PC-9 (cell line): ENCODE measurements around the gene SATL1. TPM values are rescaled to one million over a fixed set of nuclear protein-coding genes. Genes with fewer than 3 reads are reported as not detected.

Experiments
- BruUV-seq: library from RNA; stranded (reverse); fragments of 400-500 nt; replicated peaks from 2 replicates; lab custom pipeline; 2021; lab: Mats Ljungman, UMichigan
- CTCF ChIA-PET: fragments of 300-600 bp; sonication (Branson Sonifier 250); formaldehyde crosslinking; loops from one replicate; lab custom pipeline; 2022; ENCODE audit warnings: antibody characterized with exemption; lab: Charles Lee
- POLR2A ChIA-PET: fragments of 300-600 bp; sonication (Branson Sonifier 250); formaldehyde crosslinking; loops from one replicate; lab custom pipeline; 2022; ENCODE audit warnings: antibody characterized with exemption; ENCODE audit not compliant: unreplicated experiment; lab: Charles Lee
- DNase-seq, 2 experiments: peaks; one replicate each; pipeline versions ENCODE4 v3.0.0 to v3.0.0-alpha.2; 2015 to 2022; ENCODE audit warnings: mixed read lengths in 1 of 2
- H2AFZ ChIP-seq: fragments of 200-600 bp; sonication (generic); 2 replicates; pipeline ENCODE4 v1.8.1; 2017; ENCODE audit warnings: antibody characterized with exemption
- H3F3A ChIP-seq: fragments of 200-600 bp; sonication (generic); 2 replicates; pipeline ENCODE4 v1.8.1; 2017; ENCODE audit warnings: antibody characterized with exemption, mild to moderate bottlenecking, low read depth; ENCODE audit not compliant: insufficient read depth
- H3K27ac ChIP-seq: fragments of 200-600 bp; sonication (generic); 2 replicates; pipeline ENCODE4 v1.6.1; 2016; ENCODE audit warnings: mixed run types
- H3K27me3 ChIP-seq: fragments of 200-600 bp; sonication (generic); 2 replicates; pipeline ENCODE4 v1.6.1; 2016; ENCODE audit warnings: low read depth, mixed run types; ENCODE audit not compliant: insufficient read depth
- H3K36me3 ChIP-seq: fragments of 200-600 bp; sonication (generic); 2 replicates; pipeline ENCODE4 v1.6.1; 2016; ENCODE audit warnings: low read depth, mixed run types
- H3K4me1 ChIP-seq: fragments of 200-600 bp; sonication (generic); replicated peaks from 2 replicates; pipeline ENCODE4 v1.6.1; 2016; ENCODE audit warnings: mixed run types; ENCODE audit not compliant: insufficient read depth
- H3K4me2 ChIP-seq: fragments of 200-600 bp; sonication (generic); 2 replicates; pipeline ENCODE4 v1.6.1; 2017; ENCODE audit warnings: mixed run types
- H3K4me3 ChIP-seq: fragments of 200-600 bp; sonication (generic); 2 replicates; pipeline ENCODE4 v1.6.1; 2016; ENCODE audit warnings: mixed run types
- H3K79me2 ChIP-seq: fragments of 200-600 bp; sonication (generic); 2 replicates; pipeline ENCODE4 v1.6.1; 2017; ENCODE audit warnings: low read depth, mixed run types
- H3K9me2 ChIP-seq: fragments of 200-600 bp; sonication (generic); 2 replicates; pipeline ENCODE4 v1.8.1; 2017; ENCODE audit warnings: mild to moderate bottlenecking; ENCODE audit not compliant: insufficient read depth
- H3K9me3 ChIP-seq: fragments of 200-600 bp; sonication (generic); 2 replicates; pipeline ENCODE4 v1.8.1; 2016; ENCODE audit warnings: low read depth; ENCODE audit not compliant: insufficient read depth
- H4K20me1 ChIP-seq: fragments of 200-600 bp; sonication (generic); 2 replicates; pipeline ENCODE4 v1.8.1; 2017; ENCODE audit not compliant: insufficient read depth
- EZH2 ChIP-seq: fragments of 200-600 bp; sonication (generic); IDR thresholded peaks from 2 replicates; pipeline ENCODE4 v1.8.0; 2017; ENCODE audit warnings: antibody characterized with exemption, low read depth
- intact Hi-C: fragments of 100-400 bp; cut with micrococcal nuclease; formaldehyde crosslinking; loops from one replicate; pipeline ENCODE4 v1.10.0; 2022; ENCODE audit not compliant: unreplicated experiment
- total RNA-seq: library from RNA; stranded (reverse); gene quantifications from 2 replicates; pipeline ENCODE4 v1.2.3, GENCODE V29; 2021
- TF ChIP-seq, protein P1 (sequence below): fragments of 200-600 bp; sonication (generic); conservative IDR thresholded peaks from 2 replicates; pipeline ENCODE4 v1.6.1; 2017; ENCODE audit warnings: mixed run types, antibody characterized with exemption, mild to moderate bottlenecking, moderate library complexity

SATL1 gene
- total RNA-seq, 1 experiment from 2014 or later: not detected

DNA sequence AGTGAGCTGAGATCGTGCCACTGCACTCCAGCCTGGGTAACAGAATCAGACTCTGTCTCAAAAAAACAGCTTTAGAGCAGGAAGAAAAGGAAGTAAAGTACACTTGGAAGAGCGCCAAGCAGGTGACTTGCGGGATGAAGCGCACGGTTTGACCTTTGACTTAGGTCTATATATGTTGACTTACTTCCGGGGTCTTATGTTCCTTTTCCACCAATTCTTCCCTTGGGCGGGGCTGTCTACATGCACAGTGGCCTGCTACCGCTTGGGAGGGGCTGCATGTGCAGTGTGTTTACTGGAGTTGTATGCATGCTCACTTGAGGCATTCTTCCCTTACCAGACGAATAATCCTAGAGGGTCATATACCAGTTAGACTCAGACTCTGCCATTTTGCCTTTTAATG is 131.3 kb downstream of the SATL1 start:
- no peaks in the 10 kb centered on the region for H4K20me1 ChIP-seq
- H3K36me3 ChIP-seq: no peaks in the 10 kb centered on the region
- CTCF ChIA-PET: no interaction called here
- H3K4me3 ChIP-seq: no peak overlapping the region
- no peaks in the 10 kb centered on the region for H3K27me3 ChIP-seq
- H3F3A ChIP-seq: no peaks in the 10 kb centered on the region
- no peak overlapping the region for H3K27ac ChIP-seq
- no peak for TF ChIP-seq EZH2
- no peak for DNase-seq
- BruUV-seq: no TSS peak
- H2AFZ ChIP-seq: no peak overlapping the region
- no peaks in the 10 kb centered on the region for H3K4me1 ChIP-seq
- no peaks in the 10 kb centered on the region for H3K9me2 ChIP-seq
- POLR2A ChIA-PET: no interaction called here
- no peak overlapping the region for H3K4me2 ChIP-seq
- no peaks in the 10 kb centered on the region for H3K9me3 ChIP-seq
- intact Hi-C loops: loop anchor here (5.0 kb wide), 1 partner anchor 435 kb away; no protein-coding TSS in a partner anchor
- no peaks in the 10 kb centered on the region for H3K79me2 ChIP-seq

- no peak for DNase-seq
- no peaks in the 10 kb centered on the region for H3K79me2 ChIP-seq
- ChIA-PET CTCF (interaction anchor here (0.6 kb wide), 1 partner anchor 1929 kb away, joined by 3 read pairs; no protein-coding TSS in a partner anchor), POLR2A (no interaction called here)
- H3K27me3 ChIP-seq: no peaks in the 10 kb centered on the region
- H3K9me2 ChIP-seq: no peaks in the 10 kb centered on the region
- H3K9me3 ChIP-seq: no peaks in the 10 kb centered on the region
- no peak overlapping the region for H3K27ac ChIP-seq
- H3K4me3 ChIP-seq: no peak overlapping the region
- intact Hi-C loops: loop anchor here (5.0 kb wide), 1 partner anchor 436 kb away; no protein-coding TSS in a partner anchor
- H3K36me3 ChIP-seq: no peaks in the 10 kb centered on the region
- H3F3A ChIP-seq: no peaks in the 10 kb centered on the region
- no peak overlapping the region for H2AFZ ChIP-seq
- H3K4me1 ChIP-seq: no peaks in the 10 kb centered on the region
- no peak overlapping the region for H3K4me2 ChIP-seq
- H4K20me1 ChIP-seq: no peaks in the 10 kb centered on the region
- BruUV-seq: no TSS peak
- TF ChIP-seq, protein P1, sequence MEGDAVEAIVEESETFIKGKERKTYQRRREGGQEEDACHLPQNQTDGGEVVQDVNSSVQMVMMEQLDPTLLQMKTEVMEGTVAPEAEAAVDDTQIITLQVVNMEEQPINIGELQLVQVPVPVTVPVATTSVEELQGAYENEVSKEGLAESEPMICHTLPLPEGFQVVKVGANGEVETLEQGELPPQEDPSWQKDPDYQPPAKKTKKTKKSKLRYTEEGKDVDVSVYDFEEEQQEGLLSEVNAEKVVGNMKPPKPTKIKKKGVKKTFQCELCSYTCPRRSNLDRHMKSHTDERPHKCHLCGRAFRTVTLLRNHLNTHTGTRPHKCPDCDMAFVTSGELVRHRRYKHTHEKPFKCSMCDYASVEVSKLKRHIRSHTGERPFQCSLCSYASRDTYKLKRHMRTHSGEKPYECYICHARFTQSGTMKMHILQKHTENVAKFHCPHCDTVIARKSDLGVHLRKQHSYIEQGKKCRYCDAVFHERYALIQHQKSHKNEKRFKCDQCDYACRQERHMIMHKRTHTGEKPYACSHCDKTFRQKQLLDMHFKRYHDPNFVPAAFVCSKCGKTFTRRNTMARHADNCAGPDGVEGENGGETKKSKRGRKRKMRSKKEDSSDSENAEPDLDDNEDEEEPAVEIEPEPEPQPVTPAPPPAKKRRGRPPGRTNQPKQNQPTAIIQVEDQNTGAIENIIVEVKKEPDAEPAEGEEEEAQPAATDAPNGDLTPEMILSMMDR: peak; percentile 76
- no peak for TF ChIP-seq EZH2
These were observed 132.2 kb downstream of the SATL1 start for GRCh38 chrX:85111347-85111746.

DNA sequence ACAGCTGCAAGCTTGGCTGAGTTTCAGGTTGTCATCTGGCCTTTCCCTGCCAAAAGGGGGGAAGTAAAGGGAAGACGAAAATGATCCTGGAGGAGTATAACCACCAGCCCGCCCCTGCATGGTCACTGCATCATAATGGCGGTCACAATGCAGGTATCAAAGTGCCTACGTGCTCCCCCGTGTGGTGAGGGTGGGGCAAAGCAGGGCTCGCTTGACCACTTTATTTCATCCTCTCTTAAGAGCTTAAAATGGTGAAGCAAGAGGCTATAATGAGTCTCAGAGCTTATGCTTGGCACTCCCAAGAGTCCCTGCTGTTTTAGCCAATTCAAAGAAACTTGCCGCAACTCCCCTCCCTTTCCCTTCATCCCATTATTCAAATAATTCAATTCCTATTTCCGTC is 134.3 kb downstream of the SATL1 start:
- TF ChIP-seq, protein P1: peak; percentile 61
- TF ChIP-seq EZH2: no peak
- no TSS peak for BruUV-seq
- Histone ChIP-seq H3K4me3 (no peak overlapping the region), H3K27ac (no peak overlapping the region), H3F3A (no peaks in the 10 kb centered on the region), H3K4me2 (no peak overlapping the region), H2AFZ (no peak overlapping the region), H3K27me3 (no peaks in the 10 kb centered on the region), H3K9me3 (no peaks in the 10 kb centered on the region), H3K9me2 (no peaks in the 10 kb centered on the region), H4K20me1 (no peaks in the 10 kb centered on the region), H3K79me2 (no peaks in the 10 kb centered on the region), H3K36me3 (no peaks in the 10 kb centered on the region), H3K4me1 (no peaks in the 10 kb centered on the region)
- peak in 1 of 2 experiments; percentile 7 for DNase-seq
- intact Hi-C loops: no loop called here
- ChIA-PET CTCF (no interaction called here), POLR2A (no interaction called here)

- H4K20me1 ChIP-seq: no peaks in the 10 kb centered on the region
- no peak for DNase-seq
- H3F3A ChIP-seq: no peaks in the 10 kb centered on the region
- no peak overlapping the region for H3K4me2 ChIP-seq
- no peaks in the 10 kb centered on the region for H3K9me2 ChIP-seq
- no TSS peak for BruUV-seq
- no peaks in the 10 kb centered on the region for H3K36me3 ChIP-seq
- H3K9me3 ChIP-seq: no peaks in the 10 kb centered on the region
- intact Hi-C loops: no loop called here
- no peaks in the 10 kb centered on the region for H3K27me3 ChIP-seq
- POLR2A ChIA-PET: no interaction called here
- TF ChIP-seq, protein P1: no peak
- TF ChIP-seq EZH2: no peak
- no peak overlapping the region for H3K27ac ChIP-seq
- H3K4me1 ChIP-seq: no peaks in the 10 kb centered on the region
- CTCF ChIA-PET: no interaction called here
- H2AFZ ChIP-seq: no peak overlapping the region
- H3K79me2 ChIP-seq: no peaks in the 10 kb centered on the region
- no peak overlapping the region for H3K4me3 ChIP-seq
These were observed 135.4 kb downstream of the SATL1 start for GRCh38 chrX:85108165-85108564.
